Sigmoid colon (tissue), 7 donors: ENCODE data around the gene AMBRA1. TPM values are rescaled to one million over a fixed set of nuclear protein-coding genes. Genes with fewer than 3 reads are reported as not detected.
"Not testable (repeated sequence)": the region's sequence is repeated elsewhere in the genome, so short reads cannot be mapped to it uniquely, and the experiment has no call there.

Source experiments
- DNase-seq: peaks from one replicate; pipeline ENCODE4 v3.0.0-alpha.2; 2019
- H3K27ac ChIP-seq, 4 donors: fragments of 200-600 bp; sonication (generic); one replicate each; pipeline ENCODE4 v1.5.1; 2016 to 2019; ENCODE audit warnings: mild to moderate bottlenecking in 1 of 4
- H3K27me3 ChIP-seq, 3 donors: fragments of 200-600 bp; sonication (generic); one replicate each; pipeline ENCODE4 v1.5.1; 2019; ENCODE audit warnings: mild to moderate bottlenecking in 1 of 3
- H3K36me3 ChIP-seq, 4 donors: fragments of 200-600 bp; sonication (generic); one replicate each; pipeline ENCODE4 v1.5.1; 2016 to 2019
- H3K4me1 ChIP-seq, 4 donors: fragments of 200-600 bp; sonication (generic); one replicate each; pipeline ENCODE4 v1.5.1; 2017 to 2019
- H3K4me3 ChIP-seq, 4 donors: fragments of 200-600 bp; sonication (generic); one replicate each; pipeline ENCODE4 v1.5.1; 2017 to 2019; ENCODE audit warnings: mild to moderate bottlenecking in 2 of 4, moderate library complexity in 1 of 4
- H3K9me3 ChIP-seq, 4 donors: fragments of 200-600 bp in 3 of 4; sonication (generic) in 3 of 4; one replicate each; pipeline versions ENCODE4 v1.5.1 to v1.6.1; 2013 to 2019
- CTCF ChIP-seq, 4 experiments: fragments of 450-650 bp in 3 of 4; fragments of 200-600 bp in 1 of 4; IDR thresholded peaks; one replicate each; pipeline ENCODE4 v1.5.1; 2016 to 2019; ENCODE audit warnings: antibody characterized with exemption in 4 of 4, mild to moderate bottlenecking in 3 of 4, moderate library complexity in 2 of 4
- EP300 ChIP-seq, 4 donors: sonication (generic); formaldehyde crosslinking; IDR thresholded peaks; one replicate each; pipeline ENCODE4 v1.6.1; 2017; ENCODE audit warnings: antibody characterized with exemption in 4 of 4
- POLR2A ChIP-seq, 2 donors: fragments of 450-650 bp; IDR thresholded peaks; one replicate each; pipeline ENCODE4 v1.6.1; 2016; ENCODE audit warnings: antibody characterized with exemption in 2 of 2, mild to moderate bottlenecking in 2 of 2, moderate library complexity in 2 of 2
- POLR2AphosphoS5 ChIP-seq, 4 donors: sonication (generic); formaldehyde crosslinking; IDR thresholded peaks; one replicate each; pipeline ENCODE4 v1.6.1; 2017; ENCODE audit warnings: antibody characterized with exemption in 4 of 4
- WGBS, 2 donors: extraction: QIAGEN DNeasy Blood & Tissue Kit; methylation state at CpG; one replicate each; pipeline ENCODE4 v1.1.7; 2013; 5-methylcytosine and 5-hydroxymethylcytosine counted together
- intact Hi-C: fragments of 100-400 bp; cut with DNase I; formaldehyde crosslinking; loops from one replicate; pipeline ENCODE4 v1.15.1; 2023
- polyA plus RNA-seq, 3 donors: library from polyadenylated mRNA; stranded (reverse); fragments of 200-250 nt; gene quantifications; one replicate each; pipeline ENCODE4 v1.2.3, GENCODE V29; 2013
- total RNA-seq, 4 donors: library from RNA; depleted of rRNA; stranded (reverse); fragments of >200 nt; gene quantifications; one replicate each; pipeline ENCODE4 v1.1.0, GENCODE V29; 2016
- donor health status: healthy with polysubstance abuse.
- donor health status: Bipolar disorder and iron deficiency.
- donor health status: healthy.

AMBRA1 gene
- total and polyA plus RNA-seq, 7 donors = 8.4 to 33.0 (median 23.9) TPM

- intact Hi-C loops, H3K9me3 ChIP-seq, DNase-seq: not testable (repeated sequence)
- Histone ChIP-seq H3K4me3 (peak overlapping the region; percentile 57 to 77 (median 66)), H3K27me3 (peaks cover 9 to 40% (median 27%) of the 10 kb centered on the region in 3 donors), H3K4me1 (peaks cover 0 to 39% (median 32%) of the 10 kb centered on the region in 4 donors), H3K27ac (peak overlapping the region; percentile 66 to 79 (median 74)), H3K36me3 (peaks cover 6 to 31% (median 17%) of the 10 kb centered on the region in 4 donors)
- 34 to 51% methylated on average over 35 to 36 of the region's 36 CpGs for WGBS, 2 donors
- TF ChIP-seq POLR2AphosphoS5 (IDR thresholded peaks at IDR 0.05) = peak in 2 of 4 donors; percentile 11 to 13
Measured at GRCh38 chr11:46379482-46380293, 214.1 kb downstream of the AMBRA1 start.

- Histone ChIP-seq H3K27ac (peak overlapping the region; percentile 66 to 79 (median 74)), H3K36me3 (peaks cover 6 to 39% (median 24%) of the 10 kb centered on the region in 4 donors), H3K9me3 (no peaks in the 10 kb centered on the region), H3K4me1 (peaks cover 0 to 39% (median 32%) of the 10 kb centered on the region in 4 donors), H3K27me3 (peaks cover 9 to 32% (median 24%) of the 10 kb centered on the region in 3 donors), H3K4me3 (no peak overlapping the region)
- WGBS, 2 donors = 82 to 85% methylated on average over 20 of the region's 20 CpGs
- intact Hi-C loops = no loop called here
- TF ChIP-seq POLR2A (IDR thresholded peaks at IDR 0.05) (no peak), EP300 (IDR thresholded peaks at IDR 0.05) (no peak), POLR2AphosphoS5 (IDR thresholded peaks at IDR 0.05) (no peak), CTCF (IDR thresholded peaks at IDR 0.05) (no peak)
- no peak for DNase-seq
Measured at GRCh38 chr11:46378811-46379481, 214.9 kb downstream of the AMBRA1 start.

DNA sequence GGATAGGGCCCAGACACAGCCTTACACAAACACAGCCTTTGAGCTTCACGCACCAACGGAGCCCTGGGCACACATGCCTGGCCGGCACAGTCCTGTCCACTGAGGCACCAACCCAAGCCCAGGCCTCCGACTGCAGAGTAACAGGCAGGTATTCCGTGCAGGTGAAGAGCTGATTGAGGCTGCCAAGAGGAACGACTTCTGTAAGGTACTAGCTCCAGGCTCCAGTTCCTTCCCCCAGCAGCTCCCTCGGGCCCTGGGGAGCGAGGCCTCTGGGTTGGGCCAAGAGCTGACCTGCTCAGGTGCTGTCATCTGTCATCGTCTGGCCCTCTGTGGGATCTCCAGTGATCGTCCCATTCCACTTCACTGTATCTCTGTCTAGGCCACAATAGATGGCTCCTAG is 215.5 kb downstream of the AMBRA1 start:
- H3K36me3 ChIP-seq = peaks cover 6 to 43% (median 27%) of the 10 kb centered on the region in 4 donors
- no peak for DNase-seq
- 87 to 91% methylated on average over 10 of the region's 10 CpGs for WGBS, 2 donors

GRCh38 chr11:46377831-46378230 is 216.0 kb downstream of the AMBRA1 start:
- DNase-seq = no peak
- no peak for TF ChIP-seq EP300 (IDR thresholded peaks at IDR 0.05)
- TF ChIP-seq POLR2A (IDR thresholded peaks at IDR 0.05) = no peak
- no peak for TF ChIP-seq POLR2AphosphoS5 (IDR thresholded peaks at IDR 0.05)
- no peak for TF ChIP-seq CTCF (IDR thresholded peaks at IDR 0.05)
- intact Hi-C loops = no loop called here
- H3K4me3 ChIP-seq = no peak overlapping the region
- WGBS, 2 donors = 91 to 96% methylated on average over 5 of the region's 5 CpGs
- peaks cover 6 to 44% (median 28%) of the 10 kb centered on the region in 4 donors for H3K36me3 ChIP-seq
- no peak overlapping the region for H3K27ac ChIP-seq
- H3K27me3 ChIP-seq = peaks cover 8 to 21% (median 13%) of the 10 kb centered on the region in 3 donors
- H3K9me3 ChIP-seq = no peaks in the 10 kb centered on the region
- H3K4me1 ChIP-seq = peaks cover 0 to 38% (median 31%) of the 10 kb centered on the region in 4 donors

More for the DNA sequence above, 215.5 kb downstream of the AMBRA1 start:
- Histone ChIP-seq H3K27ac (no peak overlapping the region), H3K9me3 (no peaks in the 10 kb centered on the region), H3K4me3 (no peak overlapping the region), H3K27me3 (peaks cover 9 to 26% (median 17%) of the 10 kb centered on the region in 3 donors), H3K4me1 (peaks cover 0 to 39% (median 32%) of the 10 kb centered on the region in 4 donors)
- TF ChIP-seq EP300 (IDR thresholded peaks at IDR 0.05) (no peak), POLR2A (IDR thresholded peaks at IDR 0.05) (no peak), CTCF (IDR thresholded peaks at IDR 0.05) (no peak), POLR2AphosphoS5 (IDR thresholded peaks at IDR 0.05) (no peak)
- intact Hi-C loops = no loop called here

DNA sequence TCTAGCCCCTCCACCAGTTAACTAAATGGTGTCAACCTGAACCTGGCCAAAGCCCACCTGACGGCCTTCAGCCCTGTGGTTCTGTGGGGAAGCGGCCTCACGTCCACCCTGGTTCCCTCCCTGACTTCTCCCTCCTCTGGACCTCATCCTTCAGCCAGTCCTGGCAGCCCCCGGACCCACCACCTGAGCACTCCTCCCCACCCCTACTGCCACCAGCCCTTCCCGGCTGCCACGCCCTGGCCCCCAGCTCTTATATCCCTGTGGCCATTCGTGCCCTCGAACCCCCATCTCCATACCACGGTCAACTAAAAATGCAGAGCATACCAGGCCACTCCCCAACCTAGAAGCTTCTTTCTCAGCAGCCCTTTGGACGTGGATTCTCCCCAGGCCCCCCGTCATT is 216.5 kb downstream of the AMBRA1 start:
- no peak for DNase-seq
- no peak for TF ChIP-seq CTCF (IDR thresholded peaks at IDR 0.05)
- no peak for TF ChIP-seq EP300 (IDR thresholded peaks at IDR 0.05)
- no peak for TF ChIP-seq POLR2AphosphoS5 (IDR thresholded peaks at IDR 0.05)
- TF ChIP-seq POLR2A (IDR thresholded peaks at IDR 0.05) = no peak
- no peak overlapping the region for H3K4me3 ChIP-seq
- H3K36me3 ChIP-seq = peaks cover 6 to 50% (median 31%) of the 10 kb centered on the region in 4 donors
- intact Hi-C loops = no loop called here
- peaks cover 4 to 16% (median 7%) of the 10 kb centered on the region in 3 donors for H3K27me3 ChIP-seq
- 95% methylated on average over 11 of the region's 11 CpGs for WGBS, 2 donors
- no peaks in the 10 kb centered on the region for H3K9me3 ChIP-seq
- peaks cover 0 to 33% (median 26%) of the 10 kb centered on the region in 4 donors for H3K4me1 ChIP-seq
- H3K27ac ChIP-seq = no peak overlapping the region
